ENCODE results near the gene APBB1IP. TPM values are rescaled to one million over a fixed set of nuclear protein-coding genes. Genes with fewer than 3 reads are reported as not detected.

APBB1IP gene
- total and polyA plus RNA-seq, 4 donors, result 5.4 to 33.5 (median 19.1) TPM

DNA sequence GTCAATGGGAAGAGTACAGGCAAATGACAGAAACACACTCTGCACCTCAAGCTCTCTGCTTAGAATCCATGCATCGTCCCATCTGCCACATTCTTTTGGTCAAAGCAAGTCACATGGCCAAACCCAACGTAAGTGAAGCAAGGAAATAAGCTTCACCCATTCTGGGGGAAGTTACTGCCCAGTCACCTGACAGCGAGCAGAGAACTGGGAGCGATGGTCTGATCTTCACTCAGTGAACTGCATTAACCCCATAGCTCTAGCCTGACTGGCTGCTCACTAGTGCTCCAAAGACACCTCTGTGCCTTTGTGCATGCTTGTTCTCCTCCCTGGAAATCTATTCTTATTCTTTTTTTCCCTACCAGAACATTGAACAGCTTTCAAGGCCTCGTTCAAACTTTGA, 89.9 kb downstream of the APBB1IP start:
- H3K27ac ChIP-seq (ENCODE audit: low read depth in 1 of 2, low read length in 1 of 2), result no peak overlapping the region
- ATAC-seq (ENCODE audit: insufficient read depth, low FRiP score), result no peak
- peaks cover 0 to 1% (median 0%) of the 10 kb centered on the region in 5 donors for H3K4me1 ChIP-seq (ENCODE audit: control insufficient read depth in 5 of 5, insufficient read depth in 5 of 5, low read length in 5 of 5)
- TF ChIP-seq CTCF (IDR thresholded peaks at IDR 0.05; ENCODE audit: control extremely low read depth, extremely low read depth), result no peak
- H3K27me3 ChIP-seq (ENCODE audit: control insufficient read depth in 3 of 3, insufficient read depth in 3 of 3, low read length in 2 of 3), result no peaks in the 10 kb centered on the region
- H3K36me3 ChIP-seq (ENCODE audit: control insufficient read depth in 4 of 4, insufficient read depth in 4 of 4, low read length in 4 of 4), result no peaks in the 10 kb centered on the region
- no peak overlapping the region for H3K4me3 ChIP-seq
- no peak for DNase-seq
- no peaks in the 10 kb centered on the region for H3K9me3 ChIP-seq (ENCODE audit: control insufficient read depth in 4 of 4, insufficient read depth in 3 of 4, low read length in 3 of 4)
- H3K9ac ChIP-seq (ENCODE audit: insufficient read depth in 1 of 2, low read length in 2 of 2), result no peak overlapping the region
- WGBS, 2 donors, result 81 to 83% methylated on average over 5 of the region's 5 CpGs

DNA sequence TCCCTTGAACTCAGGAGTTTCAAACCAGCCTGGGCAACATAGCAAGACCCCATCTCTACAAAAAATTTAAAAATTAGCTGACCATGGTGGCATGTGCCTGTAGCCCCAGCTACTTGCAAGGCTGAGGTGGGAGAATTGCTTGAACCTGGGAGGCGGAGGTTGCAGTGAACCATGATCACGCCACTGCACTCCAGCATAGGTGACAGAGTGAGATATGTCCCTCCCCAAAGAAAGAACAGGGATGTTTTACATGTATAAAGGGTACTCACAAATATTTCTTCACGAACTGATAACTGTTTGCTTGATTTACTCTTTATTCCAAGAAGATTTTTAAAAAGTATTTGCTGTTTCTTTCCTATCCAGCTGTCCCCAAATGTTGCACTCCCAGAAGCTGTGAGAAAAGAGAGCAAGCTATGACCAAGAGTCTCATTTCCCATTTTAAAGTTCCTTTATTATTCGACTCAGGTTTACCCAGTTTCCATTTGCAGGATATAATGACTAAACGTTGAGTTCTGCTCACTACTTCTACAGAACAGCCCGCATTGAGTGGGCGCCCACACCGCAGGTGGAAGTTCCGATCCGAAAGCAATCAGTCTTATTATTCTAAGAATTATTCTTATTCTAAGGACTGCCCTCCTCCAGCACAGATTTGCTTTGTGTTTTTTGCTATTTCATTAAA, 90.7 kb downstream of the APBB1IP start:
- no peaks in the 10 kb centered on the region for H3K36me3 ChIP-seq (ENCODE audit: control insufficient read depth in 4 of 4, insufficient read depth in 4 of 4, low read length in 4 of 4)
- H3K9ac ChIP-seq (ENCODE audit: insufficient read depth in 1 of 2, low read length in 2 of 2), result no peak overlapping the region
- no peak overlapping the region for H3K4me3 ChIP-seq
- H3K9me3 ChIP-seq (ENCODE audit: control insufficient read depth in 4 of 4, insufficient read depth in 3 of 4, low read length in 3 of 4), result no peaks in the 10 kb centered on the region
- no peaks in the 10 kb centered on the region for H3K27me3 ChIP-seq (ENCODE audit: control insufficient read depth in 3 of 3, insufficient read depth in 3 of 3, low read length in 2 of 3)
- ATAC-seq (ENCODE audit: insufficient read depth, low FRiP score), result no peak
- peaks cover 0 to 1% (median 0%) of the 10 kb centered on the region in 5 donors for H3K4me1 ChIP-seq (ENCODE audit: control insufficient read depth in 5 of 5, insufficient read depth in 5 of 5, low read length in 5 of 5)
- DNase-seq, result no peak
- 79 to 87% methylated on average over 10 of the region's 10 CpGs for WGBS, 2 donors
- no peak for TF ChIP-seq CTCF (IDR thresholded peaks at IDR 0.05; ENCODE audit: control extremely low read depth, extremely low read depth)
- H3K27ac ChIP-seq (ENCODE audit: low read depth in 1 of 2, low read length in 1 of 2), result no peak overlapping the region

DNA sequence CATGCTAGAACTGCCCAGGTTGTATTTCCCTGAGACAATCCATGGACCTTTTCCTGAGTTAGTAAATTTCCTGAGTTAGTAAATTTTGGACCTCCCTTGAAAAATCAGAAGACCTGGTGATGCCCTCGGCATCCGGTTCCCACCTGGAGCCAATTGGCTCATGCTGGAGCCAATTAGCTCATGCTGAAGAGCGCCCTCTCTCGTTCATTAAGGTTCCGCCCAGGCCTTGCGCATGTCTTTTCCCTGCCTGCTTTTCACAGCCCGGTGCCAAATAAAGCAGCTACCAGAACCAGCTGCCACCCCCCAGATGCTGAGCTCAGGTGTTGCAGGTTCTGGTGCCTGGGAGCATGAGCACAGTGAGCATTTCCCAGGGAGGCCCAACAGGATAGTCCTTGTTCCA, 96.2 kb downstream of the APBB1IP start:
- no peak for ATAC-seq (ENCODE audit: insufficient read depth, low FRiP score)
- Histone ChIP-seq H3K4me3 (no peak overlapping the region), H3K36me3 (ENCODE audit: control insufficient read depth in 4 of 4, insufficient read depth in 4 of 4, low read length in 4 of 4) (no peaks in the 10 kb centered on the region), H3K27ac (ENCODE audit: low read depth in 1 of 2, low read length in 1 of 2) (no peak overlapping the region), H3K9ac (ENCODE audit: insufficient read depth in 1 of 2, low read length in 2 of 2) (no peak overlapping the region), H3K4me1 (ENCODE audit: control insufficient read depth in 5 of 5, insufficient read depth in 5 of 5, low read length in 5 of 5) (peaks cover 0 to 1% (median 0%) of the 10 kb centered on the region in 5 donors), H3K27me3 (ENCODE audit: control insufficient read depth in 3 of 3, insufficient read depth in 3 of 3, low read length in 2 of 3) (no peaks in the 10 kb centered on the region), H3K9me3 (ENCODE audit: control insufficient read depth in 4 of 4, insufficient read depth in 3 of 4, low read length in 3 of 4) (no peaks in the 10 kb centered on the region)
- no peak for TF ChIP-seq CTCF (IDR thresholded peaks at IDR 0.05; ENCODE audit: control extremely low read depth, extremely low read depth)
- WGBS, 2 donors, result 82 to 84% methylated on average over 7 of the region's 7 CpGs
- DNase-seq, result no peak

DNA sequence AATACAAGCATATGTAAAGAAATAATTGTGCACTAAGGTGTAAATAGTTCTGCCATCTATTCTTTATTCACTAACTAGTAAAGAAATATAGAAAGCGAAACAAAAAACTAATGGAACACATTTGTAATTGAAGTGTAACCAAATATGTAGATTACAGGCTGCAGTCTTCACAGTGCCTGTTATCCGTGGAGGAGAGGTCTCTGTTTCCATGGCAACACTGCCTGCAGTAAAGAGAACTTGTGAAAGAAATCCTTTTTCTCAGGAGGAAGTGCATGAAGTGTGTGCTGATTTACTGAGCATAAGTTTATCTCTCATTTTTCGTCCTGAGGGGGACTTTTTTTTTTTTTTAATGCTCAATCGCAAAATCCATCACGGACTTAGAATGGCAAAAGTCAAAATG, 102.5 kb downstream of the APBB1IP start:
- TF ChIP-seq CTCF (IDR thresholded peaks at IDR 0.05; ENCODE audit: control extremely low read depth, extremely low read depth), result no peak
- no peaks in the 10 kb centered on the region for H3K4me1 ChIP-seq (ENCODE audit: control insufficient read depth in 5 of 5, insufficient read depth in 5 of 5, low read length in 5 of 5)
- no peak overlapping the region for H3K27ac ChIP-seq (ENCODE audit: low read depth in 1 of 2, low read length in 1 of 2)
- ATAC-seq (ENCODE audit: insufficient read depth, low FRiP score), result no peak
- no peak overlapping the region for H3K4me3 ChIP-seq
- H3K9ac ChIP-seq (ENCODE audit: insufficient read depth in 1 of 2, low read length in 2 of 2), result no peak overlapping the region
- H3K36me3 ChIP-seq (ENCODE audit: control insufficient read depth in 4 of 4, insufficient read depth in 4 of 4, low read length in 4 of 4), result no peaks in the 10 kb centered on the region
- 42 to 58% methylated on average over 5 of the region's 5 CpGs for WGBS, 2 donors
- peak in 1 of 3 donors; percentile 26 for DNase-seq
- no peaks in the 10 kb centered on the region for H3K9me3 ChIP-seq (ENCODE audit: control insufficient read depth in 4 of 4, insufficient read depth in 3 of 4, low read length in 3 of 4)
- no peaks in the 10 kb centered on the region for H3K27me3 ChIP-seq (ENCODE audit: control insufficient read depth in 3 of 3, insufficient read depth in 3 of 3, low read length in 2 of 3)
